ENCODE results near the gene DOCK1.

The DOCK1 gene

GRCh38 chr10:126868371-126868770, 36.9 kb upstream of the DOCK1 start:
- TF ChIP-seq EZH2phosphoT487 (IDR thresholded peaks at IDR 0.05; ENCODE audit: borderline replicate concordance) (no peak), CTCF (conservative IDR thresholded peaks at IDR 0.05; ENCODE audit: low read length) (no peak)
- Histone ChIP-seq H3K4me1 (ENCODE audit: insufficient read depth, low read length, poor library complexity, severe bottlenecking) (no peaks in the 10 kb centered on the region), H4K20me1 (ENCODE audit: insufficient read depth, low read length, poor library complexity, severe bottlenecking) (no peaks in the 10 kb centered on the region), H3K4me2 (ENCODE audit: low read depth, low read length, poor library complexity, severe bottlenecking) (no peak overlapping the region), H3K4me3 (ENCODE audit: low read length, poor library complexity, severe bottlenecking) (no peak overlapping the region), H3K79me2 (ENCODE audit: insufficient read depth, low read length) (no peaks in the 10 kb centered on the region), H2AFZ (ENCODE audit: low read length) (no peak overlapping the region), H3K27me3 (ENCODE audit: insufficient read depth, low read length, poor library complexity, severe bottlenecking) (no peaks in the 10 kb centered on the region), H3K36me3 (ENCODE audit: insufficient read depth, low read length) (no peaks in the 10 kb centered on the region), H3K9ac (ENCODE audit: low read depth, low read length, poor library complexity, severe bottlenecking) (no peak overlapping the region), H3K9me2 (replicated peaks; ENCODE audit: low read depth, low read length) (no peaks in the 10 kb centered on the region), H3K9me3 (ENCODE audit: insufficient read depth, low read depth, low read length) (peaks cover 5% of the 10 kb centered on the region), H3F3A (ENCODE audit: low read depth) (no peaks in the 10 kb centered on the region)

- no peaks in the 10 kb centered on the region for H3F3A ChIP-seq (ENCODE audit: low read depth)
- H3K9me3 ChIP-seq (ENCODE audit: insufficient read depth, low read depth, low read length): peaks cover 12% of the 10 kb centered on the region
- no peak overlapping the region for H3K4me2 ChIP-seq (ENCODE audit: low read depth, low read length, poor library complexity, severe bottlenecking)
- no peaks in the 10 kb centered on the region for H3K36me3 ChIP-seq (ENCODE audit: insufficient read depth, low read length)
- H2AFZ ChIP-seq (ENCODE audit: low read length): no peak overlapping the region
- no peak for TF ChIP-seq EZH2phosphoT487 (IDR thresholded peaks at IDR 0.05; ENCODE audit: borderline replicate concordance)
- TF ChIP-seq CTCF (conservative IDR thresholded peaks at IDR 0.05; ENCODE audit: low read length): no peak
- no peaks in the 10 kb centered on the region for H3K9me2 ChIP-seq (replicated peaks; ENCODE audit: low read depth, low read length)
- H3K9ac ChIP-seq (ENCODE audit: low read depth, low read length, poor library complexity, severe bottlenecking): no peak overlapping the region
- H3K4me1 ChIP-seq (ENCODE audit: insufficient read depth, low read length, poor library complexity, severe bottlenecking): no peaks in the 10 kb centered on the region
- no peaks in the 10 kb centered on the region for H3K27me3 ChIP-seq (ENCODE audit: insufficient read depth, low read length, poor library complexity, severe bottlenecking)
- H4K20me1 ChIP-seq (ENCODE audit: insufficient read depth, low read length, poor library complexity, severe bottlenecking): no peaks in the 10 kb centered on the region
- no peaks in the 10 kb centered on the region for H3K79me2 ChIP-seq (ENCODE audit: insufficient read depth, low read length)
- H3K4me3 ChIP-seq (ENCODE audit: low read length, poor library complexity, severe bottlenecking): no peak overlapping the region
Measured at GRCh38 chr10:126872135-126872534, 33.1 kb upstream of the DOCK1 start.

- no peak overlapping the region for H3K9ac ChIP-seq (ENCODE audit: low read depth, low read length, poor library complexity, severe bottlenecking)
- H3K36me3 ChIP-seq (ENCODE audit: insufficient read depth, low read length): no peaks in the 10 kb centered on the region
- no peaks in the 10 kb centered on the region for H3K4me1 ChIP-seq (ENCODE audit: insufficient read depth, low read length, poor library complexity, severe bottlenecking)
- no peak for TF ChIP-seq EZH2phosphoT487 (IDR thresholded peaks at IDR 0.05; ENCODE audit: borderline replicate concordance)
- no peak for TF ChIP-seq CTCF (conservative IDR thresholded peaks at IDR 0.05; ENCODE audit: low read length)
- no peaks in the 10 kb centered on the region for H4K20me1 ChIP-seq (ENCODE audit: insufficient read depth, low read length, poor library complexity, severe bottlenecking)
- H3K9me2 ChIP-seq (replicated peaks; ENCODE audit: low read depth, low read length): no peaks in the 10 kb centered on the region
- no peaks in the 10 kb centered on the region for H3K27me3 ChIP-seq (ENCODE audit: insufficient read depth, low read length, poor library complexity, severe bottlenecking)
- peaks cover 16% of the 10 kb centered on the region for H3K9me3 ChIP-seq (ENCODE audit: insufficient read depth, low read depth, low read length)
- H3K4me2 ChIP-seq (ENCODE audit: low read depth, low read length, poor library complexity, severe bottlenecking): no peak overlapping the region
- no peaks in the 10 kb centered on the region for H3K79me2 ChIP-seq (ENCODE audit: insufficient read depth, low read length)
- no peak overlapping the region for H2AFZ ChIP-seq (ENCODE audit: low read length)
- no peak overlapping the region for H3K4me3 ChIP-seq (ENCODE audit: low read length, poor library complexity, severe bottlenecking)
- no peaks in the 10 kb centered on the region for H3F3A ChIP-seq (ENCODE audit: low read depth)
Measured at GRCh38 chr10:126872768-126873167, 32.5 kb upstream of the DOCK1 start.
